Left colon (tissue), 2 donors: ENCODE results near the gene TBC1D19. TPM values are rescaled to one million over a fixed set of nuclear protein-coding genes. Genes with fewer than 3 reads are reported as not detected.
"Not testable (repeated sequence)": the region's sequence is repeated elsewhere in the genome, so short reads cannot be mapped to it uniquely, and the experiment has no call there.

ENCODE experiments used
- ATAC-seq: fragments of 200-7000 bp; cut with Tn5 transposase; one replicate; pipeline ENCODE4 v1.9.1; 2020; ENCODE audit warnings: mild to moderate bottlenecking, moderate library complexity
- DNase-seq, 2 donors: peaks; one replicate each; pipeline ENCODE4 v3.0.0-alpha.2; 2020
- intact Hi-C, 2 donors: fragments of 100-400 bp; cut with DNase I in 1 of 2; cut with micrococcal nuclease in 1 of 2; formaldehyde crosslinking; loops; one replicate each; pipeline versions ENCODE4 v1.11.2 to v1.14.0; 2022; cut with DNase I, micrococcal nuclease
- total RNA-seq, 2 donors: library from RNA; stranded (reverse); fragmentation: NEBNext Ultra II Directional; extraction: Animal tissue kit (Norgen Biotek cat#: 25700); gene quantifications; one replicate each; pipeline ENCODE4 v1.2.1, GENCODE V29; 2021
- donor health status: DM: no; HTN: no; CAD: no.
- donor health status: DM: yes; HTN: yes; CAD: no.

TBC1D19 gene
- total RNA-seq, 2 donors from 2014 or later, result 2.9 to 4.6 TPM

- DNase-seq (no peak), ATAC-seq (no peak)
- intact Hi-C loops, result no loop called here
Observed at GRCh38 chr4:26648260-26648659, 64.4 kb downstream of the TBC1D19 start.

- no peak for ATAC-seq
- intact Hi-C loops, result no loop called here
Observed at GRCh38 chr4:26660261-26660660, 76.4 kb downstream of the TBC1D19 start.

GRCh38 chr4:26663888-26664287 is 80.0 kb downstream of the TBC1D19 start:
- no peak for ATAC-seq
- no peak for DNase-seq
- intact Hi-C loops, result no loop called here

More at GRCh38 chr4:26660261-26660660, 76.4 kb downstream of the TBC1D19 start:
- DNase-seq, result no peak

- ATAC-seq (no peak), DNase-seq (no peak)
- intact Hi-C loops, result no loop called here
Observed at GRCh38 chr4:26670903-26671537, 87.1 kb downstream of the TBC1D19 start.

- intact Hi-C loops, DNase-seq, ATAC-seq: not testable (repeated sequence)
Observed at GRCh38 chr4:26679040-26679695, 95.3 kb downstream of the TBC1D19 start.

GRCh38 chr4:26682436-26682835 is 98.6 kb downstream of the TBC1D19 start:
- DNase-seq, result no peak
- intact Hi-C loops, result no loop called here

GRCh38 chr4:26685250-26685649 is 101.4 kb downstream of the TBC1D19 start:
- DNase-seq (no peak), ATAC-seq (no peak)
- intact Hi-C loops, result no loop called here

More at GRCh38 chr4:26682436-26682835, 98.6 kb downstream of the TBC1D19 start:
- ATAC-seq, result no peak

- ATAC-seq (no peak), DNase-seq (no peak)
- intact Hi-C loops, result no loop called here
Observed at GRCh38 chr4:26687728-26688127, 103.8 kb downstream of the TBC1D19 start.

- intact Hi-C loops, result no loop called here
- ATAC-seq, result no peak
- DNase-seq, result no peak
Observed at GRCh38 chr4:26690506-26690905, 106.6 kb downstream of the TBC1D19 start.

- intact Hi-C loops, result no loop called here
- no peak for ATAC-seq
- DNase-seq, result no peak
Observed at GRCh38 chr4:26692014-26692726, 108.3 kb downstream of the TBC1D19 start.

GRCh38 chr4:26694131-26694530 is 110.2 kb downstream of the TBC1D19 start:
- intact Hi-C loops, DNase-seq, ATAC-seq: not testable (repeated sequence)

GRCh38 chr4:26700110-26700509 is 116.2 kb downstream of the TBC1D19 start:
- DNase-seq (no peak), ATAC-seq (no peak)
- intact Hi-C loops, result no loop called here

- DNase-seq (no peak), ATAC-seq (no peak)
- intact Hi-C loops, result no loop called here
Observed at GRCh38 chr4:26701095-26701494, 117.2 kb downstream of the TBC1D19 start.

GRCh38 chr4:26701786-26702227 is 117.9 kb downstream of the TBC1D19 start:
- no peak for DNase-seq
- ATAC-seq, result no peak
- intact Hi-C loops, result no loop called here

GRCh38 chr4:26707342-26707741 is 123.5 kb downstream of the TBC1D19 start:
- intact Hi-C loops, result no loop called here
- no peak for ATAC-seq

GRCh38 chr4:26709246-26709645 is 125.4 kb downstream of the TBC1D19 start:
- intact Hi-C loops, result no loop called here
- ATAC-seq (no peak), DNase-seq (no peak)

More at GRCh38 chr4:26707342-26707741, 123.5 kb downstream of the TBC1D19 start:
- no peak for DNase-seq

- DNase-seq (no peak), ATAC-seq (no peak)
- intact Hi-C loops, result no loop called here
Observed at GRCh38 chr4:26713563-26714151, 129.8 kb downstream of the TBC1D19 start.

GRCh38 chr4:26715636-26716242 is 131.9 kb downstream of the TBC1D19 start:
- DNase-seq (no peak), ATAC-seq (no peak)
- intact Hi-C loops, result no loop called here

- ATAC-seq (no peak), DNase-seq (no peak)
Observed at GRCh38 chr4:26717332-26717731, 133.4 kb downstream of the TBC1D19 start.

More at GRCh38 chr4:26717332-26717731, 133.4 kb downstream of the TBC1D19 start:
- intact Hi-C loops, result no loop called here
